GM19238 (cell line): Measurements from ENCODE around the gene EXOC8.
"Not testable (repeated sequence)": the region's sequence is repeated elsewhere in the genome, so short reads cannot be mapped to it uniquely, and the experiment has no call there.

Source experiments
- DNase-seq: peaks from one replicate; pipeline ENCODE4 v3.0.0; 2011; ENCODE audit warnings: low spot score; ENCODE audit not compliant: insufficient read length

Gene EXOC8

GRCh38 chr1:231353086-231353485 lies 15.4 kb upstream of the EXOC8 start:
- DNase-seq, result no peak

GRCh38 chr1:231351816-231352215 lies 14.2 kb upstream of the EXOC8 start:
- no peak for DNase-seq

GRCh38 chr1:231348856-231349255 lies 11.2 kb upstream of the EXOC8 start:
- not testable (repeated sequence) for DNase-seq

DNA sequence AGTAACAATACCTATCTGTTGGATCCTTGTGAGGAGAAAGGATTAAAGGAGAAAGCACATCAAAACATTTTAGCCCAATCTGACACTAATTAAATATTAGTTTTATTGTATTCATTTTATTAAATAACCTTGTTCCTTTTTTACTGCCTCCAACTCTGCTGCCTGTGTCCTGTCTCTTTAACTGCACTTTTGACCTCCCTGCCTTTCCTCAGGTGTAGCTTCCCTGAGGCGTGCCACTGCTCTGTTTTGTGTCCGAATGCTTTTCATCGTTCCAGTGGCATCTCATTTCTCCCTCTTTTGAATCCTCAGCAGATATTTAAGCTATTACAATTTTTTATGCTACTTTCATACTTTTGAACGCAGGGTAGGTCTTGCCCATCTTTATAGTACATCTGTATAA lies 10.8 kb upstream of the EXOC8 start:
- no peak for DNase-seq

GRCh38 chr1:231347961-231348360 lies 10.3 kb upstream of the EXOC8 start:
- DNase-seq, result no peak

DNA sequence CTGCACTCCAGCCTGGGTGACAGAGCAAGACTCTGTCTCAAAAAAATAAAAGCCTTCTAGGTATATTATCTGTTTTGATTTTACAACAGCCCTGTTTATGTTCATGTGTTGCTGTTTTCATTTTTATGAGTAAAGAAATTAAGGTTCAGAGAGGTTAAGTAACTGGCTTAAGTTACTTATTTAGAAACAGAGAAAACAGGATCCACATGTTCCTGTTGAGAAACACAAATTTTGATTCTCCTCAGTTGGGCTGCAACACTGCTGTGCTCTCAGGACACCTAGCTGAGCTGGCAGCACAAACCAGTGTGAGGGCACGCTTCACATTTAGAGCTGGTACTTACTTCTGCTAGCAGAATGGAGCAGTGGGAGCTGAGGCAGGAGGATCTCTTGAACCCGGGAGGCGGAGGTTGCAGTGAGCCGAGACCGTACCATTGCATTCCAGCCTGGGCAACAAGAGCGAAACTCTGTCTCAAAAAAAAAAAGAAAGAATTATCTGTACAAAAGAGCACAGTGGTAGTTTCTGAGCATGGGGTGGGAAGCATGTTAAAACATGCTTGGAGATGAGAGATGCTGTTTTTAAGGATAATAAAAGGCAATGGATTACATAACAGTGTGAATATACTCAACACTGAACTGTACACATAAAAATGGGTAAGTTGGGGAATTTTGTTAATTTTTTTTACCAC lies 2.8 kb upstream of the EXOC8 start:
- no peak for DNase-seq

GRCh38 chr1:231338270-231339128 lies 847 bp upstream of the EXOC8 start, which contains the start of gene SPRTN:
Gene SPRTN, plus strand, starts transcription at chr1:231338293. Its CDS starts 91 bp downstream, at chr1:231338384.
- peak; percentile 84 for DNase-seq

DNA sequence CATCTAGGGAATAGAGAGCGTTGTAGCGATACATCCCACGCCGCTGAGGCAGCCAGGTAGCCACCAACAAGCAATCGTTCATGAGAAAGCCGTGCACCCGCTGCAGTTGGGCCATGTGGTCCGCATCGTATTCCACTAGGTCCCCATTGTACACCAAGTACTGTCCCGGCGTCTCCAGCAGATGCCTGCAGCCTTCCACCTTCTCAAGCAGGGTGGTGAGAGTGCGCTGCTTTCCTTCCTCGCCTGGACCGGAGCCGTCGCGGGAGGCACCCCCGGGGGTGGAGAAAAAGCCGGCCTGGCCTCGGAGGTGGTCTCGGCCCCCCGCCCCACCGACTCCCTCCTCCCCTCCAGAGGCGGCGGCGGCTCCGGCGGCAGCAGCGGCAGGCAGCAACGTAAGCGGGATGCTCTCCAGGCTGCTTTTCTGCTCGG lies 595 bp downstream of the EXOC8 start:
- no peak for DNase-seq

- DNase-seq, result no peak
Measured at GRCh38 chr1:231335663-231336602, 1.7 kb downstream of the EXOC8 start.

GRCh38 chr1:231334952-231335351 lies 2.7 kb downstream of the EXOC8 start:
- no peak for DNase-seq

GRCh38 chr1:231334079-231334666 lies 3.5 kb downstream of the EXOC8 start:
- DNase-seq, result no peak

DNA sequence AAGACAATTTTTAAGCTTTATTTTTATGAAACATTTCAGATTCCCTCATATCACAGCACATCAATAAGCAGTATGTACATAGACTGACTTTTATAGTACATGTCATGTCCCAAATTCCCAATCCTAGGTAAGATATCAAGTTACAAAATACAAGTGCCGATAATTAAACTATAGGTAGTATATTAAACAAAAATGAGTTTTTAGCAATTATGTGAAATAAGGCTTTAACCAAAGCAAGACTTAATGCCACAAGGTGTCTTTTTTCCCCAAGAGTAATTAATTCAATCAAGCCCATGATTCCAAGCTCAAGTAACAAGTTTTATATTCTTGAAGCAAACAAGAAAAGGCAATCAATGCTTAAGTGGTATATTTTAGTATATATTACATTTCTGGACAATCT lies 4.9 kb downstream of the EXOC8 start:
- no peak for DNase-seq

DNA sequence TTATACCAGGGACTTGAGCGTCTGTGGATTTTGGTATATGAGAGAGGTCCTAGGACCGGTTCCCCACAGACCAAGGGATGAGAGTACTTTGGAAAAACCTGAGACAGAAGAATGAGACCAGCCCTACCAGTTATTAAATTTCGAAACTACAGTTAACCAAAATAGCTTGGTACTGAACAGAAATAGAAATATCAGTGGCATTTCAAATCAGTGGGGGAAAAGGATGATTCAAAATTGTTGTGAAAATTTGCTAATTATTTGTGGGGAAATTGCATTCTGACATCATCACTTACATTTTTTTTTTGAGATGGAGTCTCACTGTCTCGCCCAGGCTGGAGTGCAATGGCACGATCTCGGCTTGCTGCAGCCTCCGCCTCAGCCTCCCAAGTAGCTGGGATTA lies 8.2 kb downstream of the EXOC8 start:
- DNase-seq, result no peak

- no peak for DNase-seq
Measured at GRCh38 chr1:231327617-231328016, 10.0 kb downstream of the EXOC8 start.

GRCh38 chr1:231326248-231326647 lies 11.4 kb downstream of the EXOC8 start:
- DNase-seq, result no peak

GRCh38 chr1:231324660-231325059 lies 13.0 kb downstream of the EXOC8 start:
- DNase-seq, result no peak

GRCh38 chr1:231322880-231323530 lies 14.6 kb downstream of the EXOC8 start:
- no peak for DNase-seq

DNA sequence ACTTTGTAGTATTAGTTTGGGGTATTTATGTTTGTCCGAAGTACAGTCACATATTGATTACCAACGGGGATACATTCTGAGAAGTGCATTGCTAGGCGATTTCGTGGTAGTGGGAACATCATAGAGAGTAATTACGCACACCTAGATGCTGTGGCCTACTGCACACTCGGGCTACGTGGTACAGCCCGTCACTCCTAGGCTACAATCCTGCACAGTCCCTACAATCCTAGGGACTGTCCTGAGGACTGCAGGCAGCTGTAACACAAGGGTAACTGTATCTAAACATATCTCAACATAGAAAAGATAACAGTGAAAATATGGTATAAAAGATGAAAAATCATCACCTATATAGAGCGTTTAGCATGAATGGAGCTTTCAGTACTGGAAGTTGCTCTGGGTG lies 18.6 kb downstream of the EXOC8 start:
- no peak for DNase-seq

- no peak for DNase-seq
Measured at GRCh38 chr1:231318568-231318967, 19.1 kb downstream of the EXOC8 start.

DNA sequence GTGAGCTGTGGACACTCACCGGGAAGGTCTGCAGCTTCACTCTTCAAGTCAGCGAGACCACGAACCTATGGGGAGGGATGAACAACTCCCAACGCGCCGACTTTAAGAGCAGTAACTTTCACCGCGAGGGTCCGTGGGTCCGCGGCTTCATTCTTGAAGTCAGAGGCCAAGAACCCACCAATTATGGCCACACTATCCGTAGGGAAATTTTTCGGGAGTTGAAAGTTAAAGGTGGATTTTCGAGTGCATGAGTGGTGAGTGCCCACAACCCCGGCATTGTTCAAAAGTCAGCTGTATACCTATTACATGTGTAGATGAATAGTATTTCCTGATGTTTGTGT lies 19.7 kb downstream of the EXOC8 start:
- no peak for DNase-seq
